C4-2B (cell line): ENCODE data around the gene SLC9B2.

Source experiments
- ZFX ChIP-seq: fragments of 450-650 bp; IDR thresholded peaks from 2 replicates; pipeline ENCODE4 v1.6.1; 2017
- TF ChIP-seq, protein P1 (sequence below): fragments of 450-650 bp; conservative IDR thresholded peaks from 2 replicates; pipeline ENCODE4 v1.5.1; 2017; ENCODE audit warnings: mild to moderate bottlenecking

DNA sequence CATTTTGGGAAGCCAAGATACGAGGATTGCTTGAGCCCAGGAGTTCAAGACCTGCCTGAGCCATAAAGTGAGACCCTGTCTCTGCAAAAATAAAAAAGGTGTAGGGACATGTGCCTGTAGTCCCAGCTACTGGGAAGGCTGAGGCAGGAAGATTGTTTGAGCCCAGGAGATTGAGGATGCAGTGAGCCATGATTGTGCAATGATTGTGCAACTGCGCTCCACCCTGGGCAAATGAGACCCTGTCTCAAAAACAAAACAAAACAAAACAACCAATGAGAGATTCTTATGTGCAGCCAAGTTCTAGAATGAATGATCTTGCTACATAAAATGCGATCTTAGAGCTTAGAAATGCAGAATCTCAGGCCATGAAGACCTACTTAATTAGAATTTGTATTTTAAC is 22.5 kb downstream of the SLC9B2 start:
- TF ChIP-seq, protein P1, sequence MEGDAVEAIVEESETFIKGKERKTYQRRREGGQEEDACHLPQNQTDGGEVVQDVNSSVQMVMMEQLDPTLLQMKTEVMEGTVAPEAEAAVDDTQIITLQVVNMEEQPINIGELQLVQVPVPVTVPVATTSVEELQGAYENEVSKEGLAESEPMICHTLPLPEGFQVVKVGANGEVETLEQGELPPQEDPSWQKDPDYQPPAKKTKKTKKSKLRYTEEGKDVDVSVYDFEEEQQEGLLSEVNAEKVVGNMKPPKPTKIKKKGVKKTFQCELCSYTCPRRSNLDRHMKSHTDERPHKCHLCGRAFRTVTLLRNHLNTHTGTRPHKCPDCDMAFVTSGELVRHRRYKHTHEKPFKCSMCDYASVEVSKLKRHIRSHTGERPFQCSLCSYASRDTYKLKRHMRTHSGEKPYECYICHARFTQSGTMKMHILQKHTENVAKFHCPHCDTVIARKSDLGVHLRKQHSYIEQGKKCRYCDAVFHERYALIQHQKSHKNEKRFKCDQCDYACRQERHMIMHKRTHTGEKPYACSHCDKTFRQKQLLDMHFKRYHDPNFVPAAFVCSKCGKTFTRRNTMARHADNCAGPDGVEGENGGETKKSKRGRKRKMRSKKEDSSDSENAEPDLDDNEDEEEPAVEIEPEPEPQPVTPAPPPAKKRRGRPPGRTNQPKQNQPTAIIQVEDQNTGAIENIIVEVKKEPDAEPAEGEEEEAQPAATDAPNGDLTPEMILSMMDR: no peak
- no peak for TF ChIP-seq ZFX
